HG03135 (cell line): ENCODE results near the gene TRIM17.

ENCODE experiments used
- ATAC-seq: cut with Tn5 transposase; IDR thresholded peaks from one replicate; pipeline ENCODE4 v1.9.1; 2021; ENCODE audit warnings: mild to moderate bottlenecking, moderate library complexity; ENCODE audit not compliant: unreplicated experiment

Gene TRIM17

GRCh38 chr1:228417483-228418203 is 982 bp upstream of the TRIM17 start:
- ATAC-seq, result no peak

- no peak for ATAC-seq
Observed at GRCh38 chr1:228417061-228417460, 400 bp upstream of the TRIM17 start.

- no peak for ATAC-seq
Observed at GRCh38 chr1:228415853-228416216, 826 bp downstream of the TRIM17 start.

- no peak for ATAC-seq
Observed at GRCh38 chr1:228415221-228415620, 1.4 kb downstream of the TRIM17 start.

GRCh38 chr1:228414511-228415211 is 2.0 kb downstream of the TRIM17 start:
- no peak for ATAC-seq

GRCh38 chr1:228413241-228414010 is 3.2 kb downstream of the TRIM17 start:
- no peak for ATAC-seq

GRCh38 chr1:228411548-228412430 is 4.9 kb downstream of the TRIM17 start:
- no peak for ATAC-seq

GRCh38 chr1:228411121-228411520 is 5.5 kb downstream of the TRIM17 start:
- no peak for ATAC-seq

- ATAC-seq, result no peak
Observed at GRCh38 chr1:228410671-228411070, 6.0 kb downstream of the TRIM17 start.

GRCh38 chr1:228410015-228410414 is 6.6 kb downstream of the TRIM17 start:
- no peak for ATAC-seq

GRCh38 chr1:228408869-228409805 is 7.5 kb downstream of the TRIM17 start:
- no peak for ATAC-seq

- ATAC-seq, result no peak
Observed at GRCh38 chr1:228408041-228408868, 8.4 kb downstream of the TRIM17 start.

- ATAC-seq, result no peak
Observed at GRCh38 chr1:228407106-228408040, 9.3 kb downstream of the TRIM17 start.

- ATAC-seq, result no peak
Observed at GRCh38 chr1:228405979-228406228, 10.8 kb downstream of the TRIM17 start.

- ATAC-seq, result no peak
Observed at GRCh38 chr1:228405200-228405978, 11.3 kb downstream of the TRIM17 start.

GRCh38 chr1:228404107-228404720 is 12.4 kb downstream of the TRIM17 start:
- ATAC-seq, result no peak

- no peak for ATAC-seq
Observed at GRCh38 chr1:228403231-228403631, 13.4 kb downstream of the TRIM17 start.
